Subcutaneous abdominal adipose tissue (tissue), 5 donors: ENCODE data around the gene ARID1A.
A peak's percentile ranks its signal among the peaks of the same experiment; 100 is the strongest.

Source experiments
- H3K27ac ChIP-seq: one replicate; pipeline ENCODE4 v1.7.0; 2013; ENCODE audit warnings: low read depth, mild to moderate bottlenecking, inconsistent platforms, low read length, moderate library complexity
- H3K27me3 ChIP-seq, 5 donors: one replicate each; pipeline ENCODE4 v1.7.0; 2013; ENCODE audit warnings: low read length in 5 of 5, inconsistent platforms in 1 of 5; ENCODE audit not compliant: control insufficient read depth in 5 of 5, insufficient read depth in 4 of 5
- H3K36me3 ChIP-seq, 5 donors: one replicate each; pipeline ENCODE4 v1.7.0; 2013; ENCODE audit warnings: low read length in 5 of 5; ENCODE audit not compliant: control insufficient read depth in 5 of 5, insufficient read depth in 5 of 5
- H3K4me1 ChIP-seq, 5 donors: one replicate each; pipeline ENCODE4 v1.7.0; 2013; ENCODE audit warnings: low read length in 5 of 5, mild to moderate bottlenecking in 3 of 5, moderate library complexity in 1 of 5; ENCODE audit not compliant: control insufficient read depth in 5 of 5, insufficient read depth in 5 of 5
- H3K4me3 ChIP-seq, 5 donors: one replicate each; pipeline ENCODE4 v1.7.0; 2013; ENCODE audit warnings: low read length in 5 of 5, low read depth in 1 of 5
- H3K9ac ChIP-seq, 5 donors: one replicate each; pipeline ENCODE4 v1.7.0; 2013; ENCODE audit warnings: low read length in 5 of 5, mild to moderate bottlenecking in 4 of 5, moderate library complexity in 3 of 5
- H3K9me3 ChIP-seq, 5 donors: one replicate each; pipeline ENCODE4 v1.7.0; 2013; ENCODE audit warnings: low read length in 5 of 5; ENCODE audit not compliant: control insufficient read depth in 5 of 5
- donor health status: healthy.
- donor health status: healthy.
- donor health status: healthy.
- donor health status: healthy.
- donor health status: healthy.

The ARID1A gene

DNA sequence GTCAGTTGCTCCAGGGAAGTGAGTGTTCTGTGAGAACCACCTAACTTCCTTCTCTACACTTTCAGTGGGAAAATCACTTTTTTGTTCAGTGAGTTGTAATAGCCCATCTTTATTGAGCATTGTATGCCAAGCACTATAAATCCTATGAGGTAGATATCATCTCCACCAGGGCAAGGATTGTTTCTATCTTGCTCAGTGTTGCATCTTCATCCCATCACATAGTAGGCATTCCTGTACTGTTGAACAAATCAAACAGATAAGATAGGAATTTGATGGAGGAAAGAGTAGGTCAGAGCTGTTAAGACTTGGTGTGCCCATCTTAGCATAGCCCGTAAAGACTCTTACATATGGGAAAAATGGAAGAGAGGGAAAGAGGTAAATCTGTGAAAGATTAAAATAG is 89.1 kb downstream of the ARID1A start:
- peaks cover 0 to 20% (median 14%) of the 10 kb centered on the region in 5 donors for H3K36me3 ChIP-seq
- peak overlapping the region in 1 of 5 donors; percentile 41 for H3K9ac ChIP-seq
- no peak overlapping the region for H3K4me3 ChIP-seq
- H3K4me1 ChIP-seq, result peaks cover 23 to 74% (median 64%) of the 10 kb centered on the region in 5 donors
- H3K27me3 ChIP-seq, result no peaks in the 10 kb centered on the region
- peak overlapping the region; percentile 100 for H3K27ac ChIP-seq
- H3K9me3 ChIP-seq, result no peaks in the 10 kb centered on the region

DNA sequence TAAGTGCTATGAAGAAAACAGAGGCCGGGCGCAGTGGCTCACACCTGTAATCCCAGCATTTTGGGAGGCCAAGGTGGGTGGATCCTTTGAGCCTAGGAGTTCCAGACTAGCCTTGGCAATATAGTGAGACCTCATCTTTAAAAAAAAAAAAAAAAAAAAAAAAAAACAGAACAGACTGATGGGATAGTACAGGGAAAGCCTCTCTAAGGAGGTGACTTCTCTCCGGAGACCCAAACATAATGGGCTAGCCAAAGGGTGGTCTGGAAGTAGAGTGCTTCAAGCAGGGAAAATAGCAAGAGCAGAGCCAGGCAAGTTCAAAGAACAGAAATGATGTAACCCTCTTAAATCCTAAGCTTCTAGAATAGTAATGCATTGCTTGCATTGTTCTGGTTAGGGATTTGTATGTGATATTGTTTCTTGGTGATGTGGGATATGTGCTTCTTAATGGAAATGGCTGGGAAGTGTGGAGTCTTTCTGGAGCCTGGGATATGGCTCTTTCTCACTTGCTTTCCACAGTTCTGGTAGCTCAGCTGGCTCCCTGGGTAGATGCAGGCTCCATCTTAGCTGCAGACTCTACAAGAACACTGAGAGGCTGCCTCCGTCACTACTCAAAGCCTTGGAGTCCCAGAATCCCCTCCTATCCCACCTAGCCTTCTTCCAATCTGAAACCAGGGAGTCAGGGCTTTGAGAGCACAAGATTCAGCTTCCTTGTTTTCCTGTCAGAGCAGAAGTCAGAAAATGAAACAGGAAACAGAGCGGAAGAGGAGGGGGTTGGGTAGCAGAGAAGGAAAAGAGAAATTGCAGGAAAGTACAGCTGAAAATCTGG is 90.0 kb downstream of the ARID1A start:
- H3K4me3 ChIP-seq, result peak overlapping the region; percentile 15 to 81 (median 23)
- peaks cover 23 to 82% (median 67%) of the 10 kb centered on the region in 5 donors for H3K4me1 ChIP-seq
- H3K9ac ChIP-seq, result peak overlapping the region; percentile 2 to 99 (median 39)

DNA sequence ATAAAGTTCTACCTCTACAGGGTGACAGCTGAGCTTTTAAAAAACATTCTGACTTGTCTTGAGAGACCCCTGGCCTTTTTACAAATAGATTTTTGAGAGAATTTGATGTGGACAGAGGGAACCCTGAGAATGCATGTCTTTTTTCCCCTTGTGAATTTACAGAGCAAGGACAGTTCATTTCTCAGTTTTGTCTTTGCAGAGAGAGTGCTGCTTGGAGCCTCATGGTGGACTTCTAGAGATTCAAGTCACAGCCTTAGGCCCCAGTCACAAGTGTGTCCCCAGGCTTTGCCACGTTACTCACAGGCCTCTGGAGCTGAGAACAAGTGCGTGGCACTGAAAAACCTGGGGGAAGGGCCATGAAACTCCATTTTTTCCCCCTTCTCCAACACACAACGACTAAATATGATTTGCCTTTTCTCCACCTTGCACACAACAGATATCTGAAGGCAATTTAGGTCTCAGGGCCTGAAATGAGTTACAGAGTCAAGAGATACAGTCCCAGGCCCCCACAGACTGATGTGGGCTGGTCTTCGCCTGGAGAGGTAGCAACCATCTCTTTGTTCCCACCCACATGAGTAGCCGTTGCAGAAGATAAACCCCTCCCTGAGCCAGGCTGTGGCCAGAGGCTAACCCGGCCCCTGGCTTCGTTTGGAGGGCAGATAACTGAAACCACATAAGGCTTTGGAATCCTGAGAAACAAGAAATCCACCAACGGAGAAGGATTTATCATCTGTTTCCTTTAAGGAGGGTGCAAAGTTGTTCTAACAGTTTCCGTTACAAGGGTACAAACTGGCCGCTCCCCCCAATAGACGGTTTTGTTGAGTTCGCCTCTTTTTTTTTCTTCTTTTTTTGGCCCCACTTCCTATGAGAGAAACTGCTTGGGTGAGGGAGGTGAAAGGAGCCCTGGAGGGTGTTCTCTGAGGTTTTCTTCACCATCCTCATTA is 90.9 kb downstream of the ARID1A start:
- Histone ChIP-seq H3K27ac (peak overlapping the region; percentile 100), H3K9me3 (no peaks in the 10 kb centered on the region), H3K36me3 (peaks cover 0 to 3% (median 0%) of the 10 kb centered on the region in 5 donors), H3K27me3 (no peaks in the 10 kb centered on the region), H3K9ac (peak overlapping the region; percentile 87 to 99 (median 94)), H3K4me1 (peaks cover 23 to 91% (median 76%) of the 10 kb centered on the region in 5 donors), H3K4me3 (peak overlapping the region; percentile 78 to 87 (median 81))

More for the DNA sequence above, 90.0 kb downstream of the ARID1A start:
- no peaks in the 10 kb centered on the region for H3K27me3 ChIP-seq
- no peaks in the 10 kb centered on the region for H3K9me3 ChIP-seq
- peaks cover 0 to 10% (median 5%) of the 10 kb centered on the region in 5 donors for H3K36me3 ChIP-seq
- peak overlapping the region; percentile 100 for H3K27ac ChIP-seq

DNA sequence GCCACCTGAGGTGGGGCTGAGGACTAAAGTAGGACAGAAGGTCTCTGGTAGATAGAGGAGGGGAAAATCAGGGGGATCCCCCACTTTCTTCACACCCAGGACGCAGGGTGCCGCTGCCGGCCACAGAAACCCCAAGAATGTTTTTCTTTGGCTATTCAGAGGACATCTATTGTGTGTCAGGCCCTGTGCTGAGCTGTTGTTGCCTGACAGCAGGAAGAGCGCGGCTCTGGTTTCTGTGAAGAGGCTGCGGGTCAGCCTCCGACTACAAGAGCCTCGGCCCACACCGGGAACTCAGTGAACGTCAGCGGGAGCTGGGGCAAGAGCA is 91.5 kb downstream of the ARID1A start:
- Histone ChIP-seq H3K4me3 (peak overlapping the region; percentile 78 to 87 (median 81)), H3K9me3 (no peaks in the 10 kb centered on the region), H3K4me1 (peaks cover 23 to 91% (median 78%) of the 10 kb centered on the region in 5 donors), H3K27ac (peak overlapping the region; percentile 100), H3K36me3 (peaks cover 0 to 3% (median 0%) of the 10 kb centered on the region in 5 donors), H3K9ac (peak overlapping the region; percentile 87 to 99 (median 94)), H3K27me3 (no peaks in the 10 kb centered on the region)

DNA sequence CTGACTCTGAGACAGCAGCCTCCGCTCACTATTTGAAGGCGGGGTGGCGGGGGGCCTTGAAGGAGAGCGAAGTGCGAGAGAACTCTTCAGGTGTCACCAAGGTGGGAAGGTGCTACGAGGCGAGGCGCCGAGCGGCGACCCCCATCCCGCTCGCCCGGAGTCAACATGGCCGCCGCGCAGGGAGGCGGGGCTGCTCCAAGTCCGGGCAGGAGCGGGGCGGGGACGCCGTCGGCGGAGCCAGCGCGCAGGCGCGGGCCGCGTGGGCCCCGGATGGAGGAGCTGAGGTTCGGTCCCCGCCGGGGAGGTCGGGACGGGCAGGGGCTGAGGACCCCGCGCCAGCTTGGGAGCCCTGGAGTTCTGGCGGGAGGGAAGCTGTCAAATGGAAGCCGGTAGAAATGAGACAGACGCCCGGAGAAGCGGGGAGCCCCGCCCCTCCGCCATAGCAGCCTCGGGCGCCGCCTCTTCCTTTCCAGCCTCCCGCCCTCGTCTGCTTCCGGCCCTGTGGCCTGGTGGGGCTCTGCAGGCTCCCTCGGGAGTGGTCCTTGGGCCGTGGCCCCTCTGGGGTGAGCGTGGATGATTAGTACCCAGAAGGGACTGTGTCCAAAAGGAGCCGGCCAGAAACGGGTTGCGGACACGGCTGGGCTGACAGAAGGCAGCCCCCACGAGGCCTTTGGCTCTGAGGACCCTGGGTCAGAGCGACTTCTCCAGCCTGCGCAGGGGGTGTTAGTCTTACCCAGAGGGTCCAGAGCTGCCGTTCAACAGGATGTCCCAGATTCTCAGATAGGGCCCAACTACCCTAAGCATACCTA is 92.1 kb downstream of the ARID1A start, which contains the start of gene PIGV:
PIGV (plus strand) TSS at position 245 of the 809 bp plus-strand sequence. CDS start 2,866 bp downstream, outside the sequence.
- peaks cover 23 to 85% (median 76%) of the 10 kb centered on the region in 5 donors for H3K4me1 ChIP-seq
- H3K36me3 ChIP-seq, result peaks cover 0 to 3% (median 0%) of the 10 kb centered on the region in 5 donors
- H3K27me3 ChIP-seq, result no peaks in the 10 kb centered on the region
- no peaks in the 10 kb centered on the region for H3K9me3 ChIP-seq
- peak within 1 kb of the TSS; percentile 78 to 96 (median 81) for H3K4me3 ChIP-seq
- peak within 1 kb of the TSS; percentile 94 to 99 (median 96) for H3K9ac ChIP-seq
- peak within 1 kb of the TSS; percentile 100 for H3K27ac ChIP-seq

DNA sequence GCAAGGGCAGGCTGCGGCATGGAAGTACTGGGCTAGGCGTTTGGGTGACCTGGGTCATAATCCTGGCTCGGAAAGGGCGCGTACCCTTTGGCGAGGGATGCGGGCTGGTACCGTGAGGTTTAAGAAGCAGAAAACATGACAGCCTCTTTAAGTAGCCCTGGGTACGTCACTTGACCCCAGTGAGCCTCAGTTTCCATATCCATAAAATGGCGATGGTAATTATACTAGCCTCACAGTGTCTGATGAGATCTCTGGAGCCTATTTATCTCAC is 92.6 kb downstream of the ARID1A start:
- Histone ChIP-seq H3K27me3 (no peaks in the 10 kb centered on the region), H3K4me1 (peaks cover 22 to 83% (median 71%) of the 10 kb centered on the region in 5 donors)

DNA sequence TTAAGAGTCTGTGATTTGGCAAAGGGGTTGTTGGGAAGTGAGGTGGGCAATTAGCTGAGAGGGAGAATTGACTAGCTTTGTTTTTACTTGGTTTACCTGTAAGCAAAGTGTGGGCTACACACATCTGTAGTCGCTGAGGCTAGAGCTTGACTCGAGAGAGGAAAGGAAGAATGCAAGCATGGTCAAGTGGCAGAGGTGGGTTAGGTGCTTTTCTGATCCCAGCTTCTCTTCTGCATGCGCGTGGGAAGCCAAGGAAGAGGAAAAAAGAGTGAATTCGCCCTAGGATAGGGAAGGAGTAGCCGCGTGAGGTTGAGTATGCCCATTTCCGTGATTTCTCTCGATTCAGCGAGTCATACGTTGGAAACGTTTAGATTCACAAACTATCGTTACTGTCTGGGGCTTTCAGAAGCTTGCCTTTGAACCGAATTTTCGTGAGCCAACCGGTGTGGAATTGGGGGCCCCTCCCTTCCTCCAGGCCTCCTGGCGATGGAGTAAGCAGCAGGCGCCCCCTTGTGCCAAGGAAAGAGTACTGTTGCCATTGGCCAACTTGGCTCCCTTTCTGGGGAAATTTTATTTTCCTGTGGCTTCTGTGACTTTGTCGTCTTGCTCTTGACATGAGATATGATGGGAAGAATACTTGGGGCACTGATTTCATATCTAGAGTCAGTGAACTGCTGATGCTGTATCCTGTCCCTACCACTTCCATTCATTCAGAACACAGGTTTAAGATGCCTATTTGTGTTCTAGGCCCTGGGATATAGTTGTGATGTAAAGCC is 93.2 kb downstream of the ARID1A start:
- no peaks in the 10 kb centered on the region for H3K27me3 ChIP-seq
- peak overlapping the region; percentile 94 to 99 (median 96) for H3K9ac ChIP-seq
- peak overlapping the region; percentile 78 to 96 (median 81) for H3K4me3 ChIP-seq
- H3K36me3 ChIP-seq, result peaks cover 0 to 4% (median under 1%) of the 10 kb centered on the region in 5 donors
- no peaks in the 10 kb centered on the region for H3K9me3 ChIP-seq
- peaks cover 18 to 83% (median 66%) of the 10 kb centered on the region in 5 donors for H3K4me1 ChIP-seq
- H3K27ac ChIP-seq, result peak overlapping the region; percentile 100

More for the DNA sequence above, 92.6 kb downstream of the ARID1A start:
- Histone ChIP-seq H3K9me3 (no peaks in the 10 kb centered on the region), H3K27ac (peak overlapping the region; percentile 100), H3K9ac (peak overlapping the region; percentile 94 to 99 (median 96)), H3K4me3 (peak overlapping the region; percentile 78 to 96 (median 81)), H3K36me3 (peaks cover 0 to 3% (median 0%) of the 10 kb centered on the region in 5 donors)

DNA sequence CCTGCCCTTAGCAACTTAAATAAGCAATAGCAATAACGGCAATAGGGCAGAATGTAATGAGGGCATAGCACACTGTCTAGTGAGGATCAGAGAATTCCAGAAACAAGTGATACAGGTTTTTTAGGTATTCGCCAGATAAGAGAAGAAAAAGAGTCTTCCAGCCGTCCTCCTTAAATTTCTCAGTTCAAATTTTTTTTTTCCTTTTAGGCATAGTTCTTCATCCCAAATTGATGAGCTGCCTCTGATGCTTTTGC is 93.7 kb downstream of the ARID1A start:
- no peak overlapping the region for H3K4me3 ChIP-seq
- peaks cover 16 to 83% (median 63%) of the 10 kb centered on the region in 5 donors for H3K4me1 ChIP-seq
- peak overlapping the region in 3 of 5 donors; percentile 5 to 34 (median 16) for H3K9ac ChIP-seq
- peaks cover 0 to 9% (median 6%) of the 10 kb centered on the region in 5 donors for H3K36me3 ChIP-seq
- no peaks in the 10 kb centered on the region for H3K27me3 ChIP-seq
- no peaks in the 10 kb centered on the region for H3K9me3 ChIP-seq
- peak overlapping the region; percentile 100 for H3K27ac ChIP-seq

DNA sequence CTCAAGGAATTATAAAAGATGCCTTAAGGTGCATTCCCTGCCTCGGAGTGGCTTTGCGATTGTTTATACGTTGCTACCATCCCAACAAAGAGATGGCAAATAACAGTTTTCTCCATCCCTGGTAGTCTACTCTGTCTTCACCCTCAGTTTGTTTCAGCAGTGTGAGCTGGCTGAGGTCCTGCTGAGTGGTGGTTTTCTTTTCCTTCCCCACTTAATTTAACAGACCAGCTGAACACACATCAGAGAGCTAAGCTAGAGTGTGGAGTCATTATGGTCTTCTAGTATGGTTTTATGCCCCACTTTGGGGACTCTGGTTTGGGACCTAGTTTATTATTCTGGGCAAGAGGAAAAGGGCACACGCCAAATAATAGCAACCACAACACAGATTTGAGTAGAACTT is 94.1 kb downstream of the ARID1A start:
- Histone ChIP-seq H3K27me3 (no peaks in the 10 kb centered on the region), H3K27ac (no peak overlapping the region), H3K4me1 (peaks cover 14 to 83% (median 63%) of the 10 kb centered on the region in 5 donors), H3K36me3 (peaks cover 0 to 13% (median 7%) of the 10 kb centered on the region in 5 donors), H3K9me3 (no peaks in the 10 kb centered on the region), H3K4me3 (no peak overlapping the region), H3K9ac (peak overlapping the region in 2 of 5 donors; percentile 31 to 34)
